ENCODE measurements around the gene SGCA.

GRCh38 chr17:50188531-50188920, 22.7 kb downstream of the SGCA start:
- TF ChIP-seq CTCF (IDR thresholded peaks at IDR 0.05; ENCODE audit: poor library complexity, severe bottlenecking): no peak
- no peak for TF ChIP-seq POLR2AphosphoS5 (IDR thresholded peaks at IDR 0.05)
- no peak for TF ChIP-seq REST (IDR thresholded peaks at IDR 0.05; ENCODE audit: borderline replicate concordance)
- no peak for TF ChIP-seq SMC3 (conservative IDR thresholded peaks at IDR 0.05; ENCODE audit: poor library complexity)
- TF ChIP-seq EZH2 (IDR thresholded peaks at IDR 0.05; ENCODE audit: borderline replicate concordance, insufficient read depth, low read length, poor library complexity, severe bottlenecking): no peak
- TF ChIP-seq MXI1 (conservative IDR thresholded peaks at IDR 0.05; ENCODE audit: poor library complexity, severe bottlenecking): no peak
- TF ChIP-seq RAD21 (conservative IDR thresholded peaks at IDR 0.05): no peak
